ENCODE results near the gene TMEM225B.
"Not testable (repeated sequence)": the region's sequence is repeated elsewhere in the genome, so short reads cannot be mapped to it uniquely, and the experiment has no call there.

The TMEM225B gene

GRCh38 chr7:99579956-99580777 lies 17.9 kb upstream of the TMEM225B start:
- TF ChIP-seq CTCF (IDR thresholded peaks at IDR 0.05; ENCODE audit: insufficient read depth, missing control alignments) = peak; percentile 55
- DNase-seq (ENCODE audit: insufficient read length, low spot score) (no peak), FAIRE-seq (no peak)

GRCh38 chr7:99580778-99581332 lies 17.2 kb upstream of the TMEM225B start:
- not testable (repeated sequence) for FAIRE-seq; DNase-seq (ENCODE audit: insufficient read length, low spot score)

GRCh38 chr7:99588868-99589267 lies 9.2 kb upstream of the TMEM225B start:
- DNase-seq (ENCODE audit: insufficient read length, low spot score) (no peak), FAIRE-seq (no peak)
- TF ChIP-seq CTCF (IDR thresholded peaks at IDR 0.05; ENCODE audit: insufficient read depth, missing control alignments) = no peak

GRCh38 chr7:99594948-99595745 lies 2.9 kb upstream of the TMEM225B start:
- FAIRE-seq = no peak

GRCh38 chr7:99596408-99596955 lies 1.6 kb upstream of the TMEM225B start:
- no peak for FAIRE-seq
- TF ChIP-seq CTCF (IDR thresholded peaks at IDR 0.05; ENCODE audit: insufficient read depth, missing control alignments) = no peak
- DNase-seq (ENCODE audit: insufficient read length, low spot score) = no peak

More at GRCh38 chr7:99594948-99595745, 2.9 kb upstream of the TMEM225B start:
- no peak for DNase-seq (ENCODE audit: insufficient read length, low spot score)
- TF ChIP-seq CTCF (IDR thresholded peaks at IDR 0.05; ENCODE audit: insufficient read depth, missing control alignments) = no peak

GRCh38 chr7:99599836-99600235 lies 1.8 kb downstream of the TMEM225B start:
- DNase-seq (ENCODE audit: insufficient read length, low spot score) = no peak
- no peak for TF ChIP-seq CTCF (IDR thresholded peaks at IDR 0.05; ENCODE audit: insufficient read depth, missing control alignments)
- no peak for FAIRE-seq

GRCh38 chr7:99601656-99602310 lies 3.7 kb downstream of the TMEM225B start:
- no peak for TF ChIP-seq CTCF (IDR thresholded peaks at IDR 0.05; ENCODE audit: insufficient read depth, missing control alignments)
- no peak for FAIRE-seq
- no peak for DNase-seq (ENCODE audit: insufficient read length, low spot score)

Data from D721Med (cell line).